ENCODE results near the gene CLIC5. TPM values are rescaled to one million over a fixed set of nuclear protein-coding genes. Genes with fewer than 3 reads are reported as not detected.

Gene CLIC5
- total RNA-seq, 2 donors from 2014 or later = 2.2 to 2.6 TPM

DNA sequence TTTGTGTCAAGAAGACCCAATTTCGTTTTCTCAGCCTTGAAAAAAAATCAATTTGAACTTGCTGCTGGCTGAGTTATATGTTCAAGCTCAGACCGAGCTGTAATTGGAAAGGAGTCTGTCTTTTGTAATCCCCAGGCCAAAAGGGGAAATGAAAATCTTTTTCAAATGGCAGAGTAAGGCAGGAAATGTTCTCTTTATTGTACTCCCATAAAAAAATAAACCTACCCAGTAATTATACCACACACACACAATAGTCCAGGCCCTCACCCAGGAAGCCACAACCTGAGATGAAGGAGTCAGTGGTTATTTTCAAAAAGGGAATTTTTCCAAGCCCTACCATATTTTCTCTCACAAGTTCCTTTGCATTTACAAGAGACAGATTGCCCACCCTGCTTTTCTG is 45.3 kb downstream of the CLIC5 start:
- Histone ChIP-seq H3K36me3 (no peaks in the 10 kb centered on the region), H3K27me3 (replicated peaks; ENCODE audit: insufficient read depth) (no peaks in the 10 kb centered on the region), H3K9me3 (no peaks in the 10 kb centered on the region), H3K27ac (no peak overlapping the region), H3K4me1 (ENCODE audit: control insufficient read depth in 1 of 2, low read depth in 2 of 2) (no peaks in the 10 kb centered on the region), H3K4me3 (no peak overlapping the region)
- no peak for DNase-seq (ENCODE audit: low spot score)
- no peak for ATAC-seq (ENCODE audit: insufficient number of reproducible peaks, low FRiP score, low read depth)
- no peak for TF ChIP-seq CTCF (IDR thresholded peaks at IDR 0.05)

DNA sequence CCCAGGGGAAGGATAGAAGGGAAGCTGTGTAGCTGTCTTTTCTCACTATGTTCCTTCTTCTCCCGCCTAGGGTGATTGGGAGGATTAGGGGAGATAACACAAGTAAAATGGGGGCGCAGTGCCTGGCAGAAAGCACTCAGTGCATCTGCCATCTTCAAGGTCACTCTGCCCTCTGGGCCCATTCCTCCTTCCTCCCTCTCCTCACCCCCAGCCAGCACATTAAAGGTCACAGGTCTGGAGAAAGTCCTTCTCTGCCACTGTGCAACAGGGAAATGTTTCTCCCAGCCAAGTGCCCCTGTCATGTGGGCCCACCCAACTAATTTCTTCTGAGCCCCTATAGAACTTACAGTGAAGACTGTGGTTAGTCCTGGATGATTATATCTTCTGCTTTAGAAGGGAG is 45.8 kb downstream of the CLIC5 start:
- no peak for ATAC-seq (ENCODE audit: insufficient number of reproducible peaks, low FRiP score, low read depth)
- H3K4me1 ChIP-seq (ENCODE audit: control insufficient read depth in 1 of 2, low read depth in 2 of 2) = no peaks in the 10 kb centered on the region
- TF ChIP-seq CTCF (IDR thresholded peaks at IDR 0.05) = no peak

GRCh38 chr6:45969026-45969425 is 46.6 kb downstream of the CLIC5 start:
- no peaks in the 10 kb centered on the region for H3K9me3 ChIP-seq
- no peaks in the 10 kb centered on the region for H3K4me1 ChIP-seq (ENCODE audit: control insufficient read depth in 1 of 2, low read depth in 2 of 2)
- TF ChIP-seq CTCF (IDR thresholded peaks at IDR 0.05) = no peak
- no peak for DNase-seq (ENCODE audit: low spot score)
- H3K4me3 ChIP-seq = no peak overlapping the region
- H3K27ac ChIP-seq = no peak overlapping the region
- no peak for ATAC-seq (ENCODE audit: insufficient number of reproducible peaks, low FRiP score, low read depth)
- H3K36me3 ChIP-seq = no peaks in the 10 kb centered on the region
- no peaks in the 10 kb centered on the region for H3K27me3 ChIP-seq (replicated peaks; ENCODE audit: insufficient read depth)

More for the DNA sequence above, 45.8 kb downstream of the CLIC5 start:
- Histone ChIP-seq H3K36me3 (no peaks in the 10 kb centered on the region), H3K9me3 (no peaks in the 10 kb centered on the region), H3K27me3 (replicated peaks; ENCODE audit: insufficient read depth) (no peaks in the 10 kb centered on the region), H3K4me3 (no peak overlapping the region), H3K27ac (no peak overlapping the region)
- no peak for DNase-seq (ENCODE audit: low spot score)

DNA sequence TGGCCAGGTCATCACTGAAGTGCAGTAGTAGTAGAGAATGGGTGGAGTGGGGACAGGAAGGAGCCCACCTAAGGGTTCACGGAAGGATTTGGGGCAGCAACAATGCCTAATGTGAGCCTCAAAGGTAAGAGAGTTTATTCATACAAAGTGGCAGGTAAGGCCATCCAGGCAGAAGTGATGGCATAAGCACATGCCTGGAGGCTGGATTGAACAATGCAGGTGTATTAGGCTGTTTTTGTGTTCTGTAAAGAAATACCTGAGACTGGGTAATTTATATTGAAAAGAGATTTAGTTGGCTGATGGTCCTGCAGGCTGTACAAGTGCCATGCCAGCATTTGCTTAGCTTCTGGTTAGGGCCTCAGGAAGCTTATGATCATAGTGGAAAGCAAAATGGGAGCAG is 48.3 kb downstream of the CLIC5 start:
- TF ChIP-seq CTCF (IDR thresholded peaks at IDR 0.05) = no peak
- Histone ChIP-seq H3K9me3 (no peaks in the 10 kb centered on the region), H3K27ac (no peak overlapping the region), H3K36me3 (no peaks in the 10 kb centered on the region), H3K27me3 (replicated peaks; ENCODE audit: insufficient read depth) (no peaks in the 10 kb centered on the region), H3K4me1 (ENCODE audit: control insufficient read depth in 1 of 2, low read depth in 2 of 2) (no peaks in the 10 kb centered on the region), H3K4me3 (no peak overlapping the region)
- no peak for ATAC-seq (ENCODE audit: insufficient number of reproducible peaks, low FRiP score, low read depth)
- DNase-seq (ENCODE audit: low spot score) = no peak

DNA sequence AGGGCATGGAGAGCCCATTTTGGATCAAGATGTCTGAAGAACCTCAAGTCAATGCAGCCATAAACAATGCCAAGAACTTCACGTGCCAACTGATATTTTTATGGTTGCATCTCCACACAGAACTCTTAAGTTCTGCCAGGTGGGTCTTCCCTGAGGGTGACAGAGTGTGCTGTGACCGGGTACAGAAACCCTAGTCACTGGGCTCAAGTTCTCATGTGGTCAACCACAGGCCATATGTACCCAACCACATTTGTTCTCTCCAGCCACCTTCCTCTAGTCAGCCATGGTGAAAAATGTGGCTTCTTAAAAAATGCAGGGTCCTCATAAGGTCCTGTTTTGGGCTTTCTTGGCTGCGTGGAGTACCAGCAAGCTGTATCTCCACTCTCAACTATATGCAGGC is 48.9 kb downstream of the CLIC5 start:
- DNase-seq (ENCODE audit: low spot score) (no peak), ATAC-seq (ENCODE audit: insufficient number of reproducible peaks, low FRiP score, low read depth) (no peak)
- TF ChIP-seq CTCF (IDR thresholded peaks at IDR 0.05) = no peak
- Histone ChIP-seq H3K27me3 (replicated peaks; ENCODE audit: insufficient read depth) (no peaks in the 10 kb centered on the region), H3K4me1 (ENCODE audit: control insufficient read depth in 1 of 2, low read depth in 2 of 2) (no peaks in the 10 kb centered on the region), H3K27ac (no peak overlapping the region), H3K4me3 (no peak overlapping the region), H3K36me3 (no peaks in the 10 kb centered on the region), H3K9me3 (no peaks in the 10 kb centered on the region)

All from thoracic aorta (tissue), 2 donors.